GM23338 (cell line): ENCODE measurements around the gene OXNAD1. TPM values are rescaled to one million over a fixed set of nuclear protein-coding genes. Genes with fewer than 3 reads are reported as not detected.

Source experiments
- ATAC-seq: fragments of 200-7000 bp; cut with Tn5 transposase; 3 replicates; pipeline ENCODE4 v1.9.1; 2020
- DNase-seq: peaks from one replicate; pipeline ENCODE4 v3.0.0-alpha.2; 2015; ENCODE audit warnings: low spot score
- H2AFZ ChIP-seq: fragments of 200-600 bp; sonication (generic); 2 replicates; pipeline ENCODE4 v1.8.0; 2016; ENCODE audit warnings: antibody characterized with exemption, mild to moderate bottlenecking, moderate library complexity
- H3F3A ChIP-seq: fragments of 200-600 bp; sonication (generic); replicated peaks from 2 replicates; pipeline ENCODE4 v1.8.0; 2017; ENCODE audit warnings: antibody characterized with exemption, mixed run types, low read depth
- H3K27ac ChIP-seq: fragments of 200-600 bp; sonication (generic); 2 replicates; pipeline ENCODE4 v1.6.1; 2016; ENCODE audit warnings: low read depth
- H3K27me3 ChIP-seq: fragments of 200-600 bp; sonication (generic); 2 replicates; pipeline ENCODE4 v1.8.0; 2016; ENCODE audit warnings: mild to moderate bottlenecking, mixed run types, moderate library complexity; ENCODE audit not compliant: insufficient read depth
- H3K36me3 ChIP-seq: fragments of 200-600 bp; sonication (generic); 2 replicates; pipeline ENCODE4 v1.8.0; 2016; ENCODE audit warnings: mild to moderate bottlenecking; ENCODE audit not compliant: insufficient read depth
- H3K4me1 ChIP-seq: fragments of 200-600 bp; sonication (generic); 2 replicates; pipeline ENCODE4 v1.8.0; 2016; ENCODE audit warnings: mild to moderate bottlenecking, moderate library complexity; ENCODE audit not compliant: insufficient read depth
- H3K4me2 ChIP-seq: fragments of 200-600 bp; sonication (generic); 2 replicates; pipeline ENCODE4 v1.7.1; 2017; ENCODE audit warnings: mixed run types
- H3K4me3 ChIP-seq: fragments of 200-600 bp; sonication (generic); 2 replicates; pipeline ENCODE4 v1.6.1; 2016; ENCODE audit warnings: mixed run types
- H3K79me2 ChIP-seq: fragments of 200-600 bp; sonication (generic); replicated peaks from 2 replicates; pipeline ENCODE4 v1.8.0; 2017; ENCODE audit warnings: mild to moderate bottlenecking; ENCODE audit not compliant: insufficient read depth
- H3K9me2 ChIP-seq: fragments of 200-600 bp; sonication (generic); 2 replicates; pipeline ENCODE4 v1.8.0; 2017; ENCODE audit not compliant: insufficient read depth
- H4K20me1 ChIP-seq: fragments of 200-600 bp; sonication (generic); replicated peaks from 2 replicates; pipeline ENCODE4 v1.8.0; 2017; ENCODE audit warnings: mild to moderate bottlenecking; ENCODE audit not compliant: insufficient read depth
- H3K27ac Mint-ChIP-seq: 2 replicates; pipeline ENCODE4 v1.8.0; 2020; ENCODE audit warnings: inconsistent platforms, mild to moderate bottlenecking, moderate library complexity, mixed read lengths
- H3K27me3 Mint-ChIP-seq: 3 replicates; pipeline ENCODE4 v1.8.0; 2022; ENCODE audit warnings: low read depth, mild to moderate bottlenecking, moderate library complexity, mixed read lengths, inconsistent platforms; ENCODE audit not compliant: insufficient read depth, poor library complexity
- H3K36me3 Mint-ChIP-seq: 3 replicates; pipeline ENCODE4 v1.8.0; 2021; ENCODE audit warnings: low read depth, mild to moderate bottlenecking, inconsistent platforms, moderate library complexity, mixed read lengths
- H3K4me1 Mint-ChIP-seq: 3 replicates; pipeline ENCODE4 v1.8.0; 2020; ENCODE audit warnings: mild to moderate bottlenecking, inconsistent platforms, mixed read lengths
- H3K4me3 Mint-ChIP-seq: 3 replicates; pipeline ENCODE4 v1.8.0; 2021; ENCODE audit warnings: moderate library complexity, mild to moderate bottlenecking, inconsistent platforms, mixed read lengths
- H3K9me3 Mint-ChIP-seq: 3 replicates; pipeline ENCODE4 v1.8.0; 2020; ENCODE audit warnings: moderate library complexity, mild to moderate bottlenecking, inconsistent platforms, mixed read lengths
- CREB1 ChIP-seq: fragments of 250-450 bp; sonication (Bioruptor Pico); IDR thresholded peaks from 2 replicates; pipeline ENCODE4 v1.5.0; 2020; ENCODE audit warnings: low read depth, mild to moderate bottlenecking, moderate library complexity
- CTCF ChIP-seq, 2 experiments: fragments of 200-600 bp in 1 of 2; sonication (generic) in 1 of 2; conservative IDR thresholded peaks; 2 replicates each; pipeline versions ENCODE4 v1.5.1 to v1.6.1; 2016 to 2017; ENCODE audit warnings: antibody characterized with exemption in 2 of 2, low read depth in 2 of 2, mild to moderate bottlenecking in 2 of 2, moderate library complexity in 1 of 2
- EZH2 ChIP-seq: fragments of 200-600 bp; sonication (generic); IDR thresholded peaks from one replicate; pipeline ENCODE4 v1.8.0; 2017; ENCODE audit warnings: antibody characterized with exemption, mild to moderate bottlenecking, low read depth; ENCODE audit not compliant: unreplicated experiment
- JUNB ChIP-seq: IDR thresholded peaks from one replicate; pipeline ENCODE4 v1.6.1; 2016; ENCODE audit warnings: antibody characterized with exemption; ENCODE audit not compliant: unreplicated experiment
- NANOG ChIP-seq: IDR thresholded peaks from 2 replicates; pipeline ENCODE4 v1.6.1; 2016; ENCODE audit warnings: antibody characterized with exemption, borderline replicate concordance
- POLR2AphosphoS5 ChIP-seq: IDR thresholded peaks from 2 replicates; pipeline ENCODE4 v1.6.1; 2016; ENCODE audit warnings: antibody characterized with exemption, low read depth
- REST ChIP-seq: IDR thresholded peaks from one replicate; pipeline ENCODE4 v1.6.1; 2018; ENCODE audit warnings: antibody characterized with exemption; ENCODE audit not compliant: unreplicated experiment
- STAT1 ChIP-seq: IDR thresholded peaks from one replicate; pipeline ENCODE4 v1.6.1; 2016; ENCODE audit warnings: antibody characterized with exemption; ENCODE audit not compliant: unreplicated experiment
- ZNF114 ChIP-seq: fragments of 250-450 bp; sonication (Bioruptor Pico); IDR thresholded peaks from 2 replicates; pipeline ENCODE4 v1.5.0; 2020; ENCODE audit warnings: mild to moderate bottlenecking, moderate library complexity
- ZNF331 ChIP-seq: fragments of 250-450 bp; sonication (Bioruptor Pico); IDR thresholded peaks from 2 replicates; pipeline ENCODE4 v1.5.0; 2020; ENCODE audit warnings: low read depth, mild to moderate bottlenecking, moderate library complexity
- polyA plus RNA-seq: library from polyadenylated mRNA; unstranded; fragments of >200 nt; fragmentation: Nextera tagmentation; extraction: Ambion mirVana; gene quantifications from 2 replicates; pipeline ENCODE4 v1.2.1, GENCODE V29; 2016
- total RNA-seq: library from RNA; depleted of rRNA; stranded (reverse); fragments of >200 nt; shearing (Covaris generic); gene quantifications from 2 replicates; pipeline ENCODE4 v1.2.3, GENCODE V29; 2014
- TF ChIP-seq, protein P1 (sequence below): IDR thresholded peaks from 2 replicates; pipeline ENCODE4 v1.6.1; 2016; ENCODE audit warnings: antibody characterized with exemption
- TF ChIP-seq, protein P2 (sequence below): fragments of 250-450 bp; sonication (Bioruptor Pico); IDR thresholded peaks from 2 replicates; pipeline ENCODE4 v1.5.0; 2020; ENCODE audit warnings: mild to moderate bottlenecking, moderate library complexity

The OXNAD1 gene
- total and polyA plus RNA-seq, 2 experiments from 2014 or later: 22.9 to 34.2 TPM

DNA sequence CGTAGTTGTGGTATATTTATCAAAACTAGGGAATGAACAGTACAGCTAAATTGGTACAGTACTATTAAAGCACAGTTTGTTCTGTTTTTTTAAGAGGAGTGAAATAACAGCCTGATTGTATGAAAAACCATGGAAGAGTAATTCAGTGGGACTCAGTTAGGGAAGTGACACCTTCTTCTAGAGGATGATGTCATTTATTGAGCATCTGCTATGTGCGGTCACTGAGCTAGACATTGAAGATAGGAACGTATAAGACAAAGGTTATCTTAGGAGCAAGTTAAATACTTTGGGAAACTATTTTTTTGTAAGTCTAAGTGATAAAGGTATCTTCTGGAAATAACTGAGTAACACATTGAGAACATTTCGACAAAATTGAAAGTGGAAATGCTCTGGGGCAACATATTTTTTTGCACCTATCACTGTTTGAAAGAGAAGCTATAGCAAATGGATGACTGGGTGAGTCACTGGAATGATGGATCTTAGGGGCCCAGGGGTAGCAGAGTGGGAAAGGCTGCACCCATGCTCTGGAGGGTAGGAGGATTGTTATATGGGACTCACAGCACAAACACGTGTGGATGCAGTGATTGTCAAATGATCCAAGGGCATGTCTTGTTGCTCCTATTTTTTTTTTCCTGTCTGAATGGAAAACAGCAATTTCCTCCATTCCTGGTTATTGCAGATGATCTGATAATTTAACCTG is 43.0 kb downstream of the OXNAD1 start:
- H3K4me2 ChIP-seq: no peak overlapping the region
- H3K4me3 Mint-ChIP-seq: no peak overlapping the region
- DNase-seq (no peak), ATAC-seq (no peak)
- H3K9me2 ChIP-seq: no peaks in the 10 kb centered on the region
- TF ChIP-seq ZNF331 (no peak), POLR2AphosphoS5 (no peak), NANOG (no peak), ZNF114 (CRISPR knock-in tag) (no peak), EZH2 (no peak), REST (no peak), JUNB (no peak), CREB1 (CRISPR knock-in tag) (no peak), STAT1 (no peak), CTCF (conservative IDR thresholded peaks at IDR 0.05; ENCODE audit: low read depth in 2 of 2) (no peak)
- TF ChIP-seq, protein P1, sequence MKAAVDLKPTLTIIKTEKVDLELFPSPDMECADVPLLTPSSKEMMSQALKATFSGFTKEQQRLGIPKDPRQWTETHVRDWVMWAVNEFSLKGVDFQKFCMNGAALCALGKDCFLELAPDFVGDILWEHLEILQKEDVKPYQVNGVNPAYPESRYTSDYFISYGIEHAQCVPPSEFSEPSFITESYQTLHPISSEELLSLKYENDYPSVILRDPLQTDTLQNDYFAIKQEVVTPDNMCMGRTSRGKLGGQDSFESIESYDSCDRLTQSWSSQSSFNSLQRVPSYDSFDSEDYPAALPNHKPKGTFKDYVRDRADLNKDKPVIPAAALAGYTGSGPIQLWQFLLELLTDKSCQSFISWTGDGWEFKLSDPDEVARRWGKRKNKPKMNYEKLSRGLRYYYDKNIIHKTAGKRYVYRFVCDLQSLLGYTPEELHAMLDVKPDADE: no peak
- TF ChIP-seq, protein P2, sequence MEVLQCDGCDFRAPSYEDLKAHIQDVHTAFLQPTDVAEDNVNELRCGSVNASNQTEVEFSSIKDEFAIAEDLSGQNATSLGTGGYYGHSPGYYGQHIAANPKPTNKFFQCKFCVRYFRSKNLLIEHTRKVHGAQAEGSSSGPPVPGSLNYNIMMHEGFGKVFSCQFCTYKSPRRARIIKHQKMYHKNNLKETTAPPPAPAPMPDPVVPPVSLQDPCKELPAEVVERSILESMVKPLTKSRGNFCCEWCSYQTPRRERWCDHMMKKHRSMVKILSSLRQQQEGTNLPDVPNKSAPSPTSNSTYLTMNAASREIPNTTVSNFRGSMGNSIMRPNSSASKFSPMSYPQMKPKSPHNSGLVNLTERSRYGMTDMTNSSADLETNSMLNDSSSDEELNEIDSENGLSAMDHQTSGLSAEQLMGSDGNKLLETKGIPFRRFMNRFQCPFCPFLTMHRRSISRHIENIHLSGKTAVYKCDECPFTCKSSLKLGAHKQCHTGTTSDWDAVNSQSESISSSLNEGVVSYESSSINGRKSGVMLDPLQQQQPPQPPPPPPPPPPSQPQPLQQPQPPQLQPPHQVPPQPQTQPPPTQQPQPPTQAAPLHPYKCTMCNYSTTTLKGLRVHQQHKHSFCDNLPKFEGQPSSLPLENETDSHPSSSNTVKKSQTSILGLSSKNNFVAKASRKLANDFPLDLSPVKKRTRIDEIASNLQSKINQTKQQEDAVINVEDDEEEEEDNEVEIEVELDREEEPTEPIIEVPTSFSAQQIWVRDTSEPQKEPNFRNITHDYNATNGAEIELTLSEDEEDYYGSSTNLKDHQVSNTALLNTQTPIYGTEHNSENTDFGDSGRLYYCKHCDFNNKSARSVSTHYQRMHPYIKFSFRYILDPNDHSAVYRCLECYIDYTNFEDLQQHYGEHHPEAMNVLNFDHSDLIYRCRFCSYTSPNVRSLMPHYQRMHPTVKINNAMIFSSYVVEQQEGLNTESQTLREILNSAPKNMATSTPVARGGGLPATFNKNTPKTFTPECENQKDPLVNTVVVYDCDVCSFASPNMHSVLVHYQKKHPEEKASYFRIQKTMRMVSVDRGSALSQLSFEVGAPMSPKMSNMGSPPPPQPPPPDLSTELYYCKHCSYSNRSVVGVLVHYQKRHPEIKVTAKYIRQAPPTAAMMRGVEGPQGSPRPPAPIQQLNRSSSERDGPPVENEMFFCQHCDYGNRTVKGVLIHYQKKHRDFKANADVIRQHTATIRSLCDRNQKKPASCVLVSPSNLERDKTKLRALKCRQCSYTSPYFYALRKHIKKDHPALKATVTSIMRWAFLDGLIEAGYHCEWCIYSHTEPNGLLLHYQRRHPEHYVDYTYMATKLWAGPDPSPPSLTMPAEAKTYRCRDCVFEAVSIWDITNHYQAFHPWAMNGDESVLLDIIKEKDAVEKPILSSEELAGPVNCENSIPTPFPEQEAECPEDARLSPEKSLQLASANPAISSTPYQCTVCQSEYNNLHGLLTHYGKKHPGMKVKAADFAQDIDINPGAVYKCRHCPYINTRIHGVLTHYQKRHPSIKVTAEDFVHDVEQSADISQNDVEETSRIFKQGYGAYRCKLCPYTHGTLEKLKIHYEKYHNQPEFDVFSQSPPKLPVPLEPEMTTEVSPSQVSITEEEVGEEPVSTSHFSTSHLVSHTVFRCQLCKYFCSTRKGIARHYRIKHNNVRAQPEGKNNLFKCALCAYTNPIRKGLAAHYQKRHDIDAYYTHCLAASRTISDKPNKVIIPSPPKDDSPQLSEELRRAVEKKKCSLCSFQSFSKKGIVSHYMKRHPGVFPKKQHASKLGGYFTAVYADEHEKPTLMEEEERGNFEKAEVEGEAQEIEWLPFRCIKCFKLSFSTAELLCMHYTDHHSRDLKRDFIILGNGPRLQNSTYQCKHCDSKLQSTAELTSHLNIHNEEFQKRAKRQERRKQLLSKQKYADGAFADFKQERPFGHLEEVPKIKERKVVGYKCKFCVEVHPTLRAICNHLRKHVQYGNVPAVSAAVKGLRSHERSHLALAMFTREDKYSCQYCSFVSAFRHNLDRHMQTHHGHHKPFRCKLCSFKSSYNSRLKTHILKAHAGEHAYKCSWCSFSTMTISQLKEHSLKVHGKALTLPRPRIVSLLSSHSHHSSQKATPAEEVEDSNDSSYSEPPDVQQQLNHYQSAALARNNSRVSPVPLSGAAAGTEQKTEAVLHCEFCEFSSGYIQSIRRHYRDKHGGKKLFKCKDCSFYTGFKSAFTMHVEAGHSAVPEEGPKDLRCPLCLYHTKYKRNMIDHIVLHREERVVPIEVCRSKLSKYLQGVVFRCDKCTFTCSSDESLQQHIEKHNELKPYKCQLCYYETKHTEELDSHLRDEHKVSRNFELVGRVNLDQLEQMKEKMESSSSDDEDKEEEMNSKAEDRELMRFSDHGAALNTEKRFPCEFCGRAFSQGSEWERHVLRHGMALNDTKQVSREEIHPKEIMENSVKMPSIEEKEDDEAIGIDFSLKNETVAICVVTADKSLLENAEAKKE (CRISPR knock-in tag): no peak
- no peaks in the 10 kb centered on the region for H3K9me3 Mint-ChIP-seq
- no peaks in the 10 kb centered on the region for H3F3A ChIP-seq
- peaks cover 7% of the 10 kb centered on the region for H3K4me1 ChIP-seq
- no peaks in the 10 kb centered on the region; the same call in 1 of the 2 replicates for H3K79me2 ChIP-seq
- H3K27ac Mint-ChIP-seq: no peak overlapping the region
- no peak overlapping the region for H3K27ac ChIP-seq
- H3K4me3 ChIP-seq: no peak overlapping the region
- H3K4me1 Mint-ChIP-seq: peaks cover 30% of the 10 kb centered on the region
- no peaks in the 10 kb centered on the region for H4K20me1 ChIP-seq
- H3K36me3 ChIP-seq: peaks cover 6% of the 10 kb centered on the region; the same call in 1 of the 2 replicates
- no peaks in the 10 kb centered on the region for H3K27me3 ChIP-seq
- H3K36me3 Mint-ChIP-seq: peaks cover 28% of the 10 kb centered on the region
- no peak overlapping the region for H2AFZ ChIP-seq
- H3K27me3 Mint-ChIP-seq: peaks cover 3% of the 10 kb centered on the region
